Thymus (tissue), 11 donors: ENCODE data around the gene MACROD2. TPM values are rescaled to one million over a fixed set of nuclear protein-coding genes. Genes with fewer than 3 reads are reported as not detected.

ENCODE experiments used
- DNase-seq, 9 donors: peaks; one replicate each; pipeline ENCODE4 v3.0.0-alpha.2; 2013; ENCODE audit warnings: low spot score in 9 of 9, low read depth in 6 of 9, missing footprints in 1 of 9
- H3K27ac ChIP-seq, 2 donors: one replicate each; pipeline ENCODE4 v1.5.1; 2013; ENCODE audit warnings: control low read depth in 1 of 2, low read depth in 1 of 2, low read length in 1 of 2, mild to moderate bottlenecking in 1 of 2, moderate library complexity in 1 of 2
- H3K27me3 ChIP-seq, 2 donors: one replicate each; pipeline ENCODE4 v1.5.1; 2013; ENCODE audit warnings: low read length in 1 of 2; ENCODE audit not compliant: control insufficient read depth in 2 of 2, insufficient read depth in 1 of 2
- H3K36me3 ChIP-seq, 2 donors: one replicate each; pipeline ENCODE4 v1.5.1; 2013; ENCODE audit warnings: low read length in 1 of 2, mild to moderate bottlenecking in 1 of 2, moderate library complexity in 1 of 2; ENCODE audit not compliant: control insufficient read depth in 2 of 2, insufficient read depth in 2 of 2
- H3K4me1 ChIP-seq, 2 donors: one replicate each; pipeline ENCODE4 v1.5.1; 2013; ENCODE audit warnings: low read length in 2 of 2; ENCODE audit not compliant: control insufficient read depth in 2 of 2, insufficient read depth in 2 of 2
- H3K4me3 ChIP-seq, 2 donors: one replicate each; pipeline ENCODE4 v1.5.1; 2013; ENCODE audit warnings: low read length in 2 of 2, control low read depth in 1 of 2, mild to moderate bottlenecking in 1 of 2
- H3K9me3 ChIP-seq, 2 donors: one replicate each; pipeline ENCODE4 v1.5.1; 2013; ENCODE audit warnings: low read length in 1 of 2, mild to moderate bottlenecking in 1 of 2; ENCODE audit not compliant: control insufficient read depth in 2 of 2, insufficient read depth in 1 of 2
- WGBS: extraction: QIAGEN DNeasy Blood & Tissue Kit; methylation state at CpG from one replicate; pipeline ENCODE4 v1.1.7; 2013; 5-methylcytosine and 5-hydroxymethylcytosine counted together
- polyA plus RNA-seq: library from polyadenylated mRNA; stranded (reverse); fragments of 200-250 nt; gene quantifications from one replicate; pipeline ENCODE4 v1.2.3, GENCODE V29; 2013
- total RNA-seq: library from RNA; stranded (reverse); fragments of 120-200 nt; gene quantifications from one replicate; pipeline ENCODE4 v1.2.4, GENCODE V29; 2013
- donor health status: healthy.

Gene MACROD2
- total and polyA plus RNA-seq, 2 donors: 1.6 to 4.2 TPM

- no peak overlapping the region for H3K27ac ChIP-seq
- WGBS: 82% methylated on average over 1 of the region's 1 CpG
- H3K36me3 ChIP-seq: no peaks in the 10 kb centered on the region
- H3K4me1 ChIP-seq: no peaks in the 10 kb centered on the region
- H3K27me3 ChIP-seq: no peaks in the 10 kb centered on the region
- no peak overlapping the region for H3K4me3 ChIP-seq
- no peak for DNase-seq
- no peaks in the 10 kb centered on the region for H3K9me3 ChIP-seq
Observed at GRCh38 chr20:14505476-14505875, 510.2 kb downstream of the MACROD2 start.

DNA sequence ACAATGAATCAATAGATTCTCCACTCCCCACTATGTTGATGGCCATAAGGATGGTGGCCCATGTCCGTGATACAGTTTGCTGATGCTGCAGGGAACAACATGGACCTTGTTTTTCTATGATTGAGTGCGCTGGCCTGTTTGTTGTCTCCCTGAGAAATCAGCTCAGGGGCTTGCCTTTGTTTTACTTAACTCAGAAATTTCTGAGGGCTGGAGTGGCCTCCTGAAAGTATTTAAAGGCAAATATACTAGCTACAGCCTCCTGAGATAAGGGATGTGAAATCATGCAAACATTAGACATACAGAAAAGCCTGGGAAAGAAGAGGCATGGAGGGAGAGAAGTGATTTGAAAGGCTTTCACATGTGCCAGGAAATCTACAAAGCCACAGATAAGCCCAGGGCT lies 512.4 kb downstream of the MACROD2 start:
- no peaks in the 10 kb centered on the region for H3K4me1 ChIP-seq
- H3K36me3 ChIP-seq: no peaks in the 10 kb centered on the region
- WGBS: 92% methylated on average over 2 of the region's 2 CpGs
- H3K27ac ChIP-seq: no peak overlapping the region
- no peak for DNase-seq
- H3K27me3 ChIP-seq: no peaks in the 10 kb centered on the region
- H3K4me3 ChIP-seq: no peak overlapping the region
- no peaks in the 10 kb centered on the region for H3K9me3 ChIP-seq

DNA sequence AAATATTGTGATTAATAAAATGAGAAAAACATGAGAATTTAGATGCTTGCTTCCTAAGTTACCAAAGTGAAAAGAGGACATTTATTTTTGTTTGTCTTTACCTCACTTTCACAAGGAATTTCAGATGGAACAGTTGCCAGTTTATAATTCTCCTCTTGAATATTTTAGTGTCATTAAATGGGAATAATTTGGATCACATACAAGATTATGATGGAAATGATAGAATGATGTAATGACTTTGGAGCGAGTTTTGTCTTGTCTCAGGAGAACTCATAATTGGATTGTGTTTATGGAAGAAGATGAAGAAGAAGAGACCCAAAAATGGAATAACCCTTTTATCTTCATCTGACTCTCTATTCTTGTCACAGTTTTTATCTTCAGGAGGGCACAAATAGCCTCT lies 515.0 kb downstream of the MACROD2 start:
- no peaks in the 10 kb centered on the region for H3K36me3 ChIP-seq
- DNase-seq: no peak
- 89% methylated on average over 1 of the region's 1 CpG for WGBS

GRCh38 chr20:14512839-14513238 lies 517.5 kb downstream of the MACROD2 start:
- Histone ChIP-seq H3K9me3 (no peaks in the 10 kb centered on the region), H3K27me3 (no peaks in the 10 kb centered on the region), H3K27ac (no peak overlapping the region), H3K4me1 (no peaks in the 10 kb centered on the region), H3K4me3 (no peak overlapping the region), H3K36me3 (no peaks in the 10 kb centered on the region)
- WGBS: 10% methylated on average over 2 of the region's 2 CpGs
- no peak for DNase-seq

More for the DNA sequence above, 515.0 kb downstream of the MACROD2 start:
- Histone ChIP-seq H3K27me3 (no peaks in the 10 kb centered on the region), H3K27ac (no peak overlapping the region), H3K4me3 (no peak overlapping the region), H3K9me3 (no peaks in the 10 kb centered on the region), H3K4me1 (no peaks in the 10 kb centered on the region)

DNA sequence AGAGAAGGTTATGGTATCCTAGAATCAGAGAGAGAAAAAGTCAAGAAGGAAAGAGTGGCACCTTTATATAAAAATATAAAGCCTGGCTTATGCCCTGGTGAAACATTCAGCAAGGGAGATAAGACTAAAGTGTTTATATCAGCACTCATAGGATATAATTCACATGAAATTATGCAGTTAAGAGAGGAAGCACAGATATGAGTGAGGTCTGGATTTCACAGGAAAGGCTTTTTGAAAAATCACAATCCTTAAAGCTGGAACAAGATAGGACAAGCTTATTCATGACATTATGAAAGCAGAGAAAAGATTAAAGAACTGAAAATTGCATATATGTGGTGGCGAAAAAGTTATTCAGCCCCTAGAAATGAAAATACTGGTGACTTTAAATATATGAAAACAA lies 523.3 kb downstream of the MACROD2 start:
- Histone ChIP-seq H3K9me3 (no peaks in the 10 kb centered on the region), H3K27me3 (no peaks in the 10 kb centered on the region), H3K36me3 (no peaks in the 10 kb centered on the region), H3K27ac (no peak overlapping the region), H3K4me3 (no peak overlapping the region), H3K4me1 (no peaks in the 10 kb centered on the region)
- 93% methylated on average over 1 of the region's 1 CpG for WGBS
- DNase-seq: no peak

DNA sequence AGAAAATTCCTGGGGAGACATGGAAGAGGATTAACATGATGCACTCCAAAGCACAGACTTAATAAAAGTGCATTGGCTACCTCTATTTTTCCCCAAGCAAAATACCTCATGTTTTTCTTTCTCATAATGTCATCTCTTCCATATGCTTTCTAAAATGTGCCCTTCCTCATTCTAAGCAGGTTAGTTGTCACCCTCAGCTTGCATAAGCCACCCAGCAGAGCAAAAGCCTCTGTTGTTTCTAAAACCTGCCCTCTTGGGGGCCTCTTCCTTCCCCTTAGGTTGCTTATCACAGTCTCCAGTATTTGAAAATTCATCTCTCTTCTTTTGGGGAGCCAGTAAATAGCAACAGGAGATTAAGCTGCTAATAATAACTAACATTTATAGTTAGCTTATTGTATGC lies 525.7 kb downstream of the MACROD2 start:
- Histone ChIP-seq H3K9me3 (no peaks in the 10 kb centered on the region), H3K4me3 (no peak overlapping the region), H3K27me3 (no peaks in the 10 kb centered on the region), H3K4me1 (no peaks in the 10 kb centered on the region), H3K36me3 (no peaks in the 10 kb centered on the region), H3K27ac (no peak overlapping the region)
- peak in 2 of 9 donors; percentile 1 to 9 for DNase-seq

DNA sequence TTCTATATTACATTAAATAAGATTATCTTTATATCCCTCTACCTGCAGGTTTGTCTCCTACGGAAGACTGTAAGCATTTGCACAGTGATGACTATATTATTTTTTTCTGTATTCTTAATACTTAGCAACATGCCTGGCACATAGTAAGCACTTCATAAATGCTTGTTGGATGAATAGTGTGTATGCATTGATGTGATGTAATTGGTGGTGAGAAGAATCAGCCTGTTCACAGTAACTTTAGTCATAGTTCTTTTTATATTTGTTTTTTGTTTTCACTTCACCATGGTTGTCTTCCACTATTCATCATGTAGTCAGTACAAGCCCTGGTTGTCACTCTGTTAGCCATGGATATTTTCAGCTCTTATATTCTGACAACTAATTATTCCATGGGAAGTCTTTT lies 526.1 kb downstream of the MACROD2 start:
- no peak for DNase-seq
- H3K36me3 ChIP-seq: no peaks in the 10 kb centered on the region
- H3K4me1 ChIP-seq: no peaks in the 10 kb centered on the region
- WGBS: 49% methylated on average over 1 of the region's 1 CpG
- H3K27ac ChIP-seq: no peak overlapping the region
- H3K4me3 ChIP-seq: no peak overlapping the region
- H3K27me3 ChIP-seq: no peaks in the 10 kb centered on the region
- H3K9me3 ChIP-seq: no peaks in the 10 kb centered on the region

GRCh38 chr20:14522595-14522994 lies 527.3 kb downstream of the MACROD2 start:
- Histone ChIP-seq H3K36me3 (no peaks in the 10 kb centered on the region), H3K27ac (no peak overlapping the region), H3K4me3 (no peak overlapping the region), H3K27me3 (no peaks in the 10 kb centered on the region), H3K4me1 (no peaks in the 10 kb centered on the region), H3K9me3 (no peaks in the 10 kb centered on the region)
- no peak for DNase-seq
- 87% methylated on average over 5 of the region's 5 CpGs for WGBS

GRCh38 chr20:14523090-14523489 lies 527.8 kb downstream of the MACROD2 start:
- Histone ChIP-seq H3K9me3 (no peaks in the 10 kb centered on the region), H3K4me1 (no peaks in the 10 kb centered on the region), H3K27me3 (no peaks in the 10 kb centered on the region), H3K27ac (no peak overlapping the region), H3K4me3 (no peak overlapping the region), H3K36me3 (no peaks in the 10 kb centered on the region)
- DNase-seq: no peak
- 65% methylated on average over 4 of the region's 4 CpGs for WGBS

GRCh38 chr20:14525426-14525825 lies 530.1 kb downstream of the MACROD2 start:
- WGBS: 90% methylated on average over 1 of the region's 1 CpG
- H3K27me3 ChIP-seq: no peaks in the 10 kb centered on the region
- DNase-seq: no peak
- H3K4me3 ChIP-seq: no peak overlapping the region
- H3K36me3 ChIP-seq: no peaks in the 10 kb centered on the region
- H3K4me1 ChIP-seq: no peaks in the 10 kb centered on the region
- H3K27ac ChIP-seq: no peak overlapping the region
- no peaks in the 10 kb centered on the region for H3K9me3 ChIP-seq
